ENCODE data around the gene DCK. TPM values are rescaled to one million over a fixed set of nuclear protein-coding genes. Genes with fewer than 3 reads are reported as not detected.
A peak's percentile ranks its signal among the peaks of the same experiment; 100 is the strongest.
"Not testable (repeated sequence)": the region's sequence is repeated elsewhere in the genome, so short reads cannot be mapped to it uniquely, and the experiment has no call there.

Gene DCK
- total RNA-seq, 1 donor from 2014 or later: 7.2 TPM

GRCh38 chr4:71049395-71049794 lies 55.9 kb downstream of the DCK start:
- intact Hi-C loops (cut with DNase I): no loop called here
- ATAC-seq: no peak
- DNase-seq (ENCODE audit: missing footprints): no peak

GRCh38 chr4:71050809-71051208 lies 57.4 kb downstream of the DCK start:
- intact Hi-C loops (cut with DNase I): loop anchor here (10.0 kb wide), 1 partner anchor 664 kb away; no protein-coding TSS in a partner anchor
- no peak for ATAC-seq
- no peak for DNase-seq (ENCODE audit: missing footprints)

GRCh38 chr4:71052034-71052433 lies 58.6 kb downstream of the DCK start:
- DNase-seq (ENCODE audit: missing footprints) (no peak), ATAC-seq (no peak)
- intact Hi-C loops (cut with DNase I): loop anchor here (10.0 kb wide), 1 partner anchor 663 kb away; no protein-coding TSS in a partner anchor

- no peak for ATAC-seq
- intact Hi-C loops (cut with DNase I): loop anchor here (10.0 kb wide), 1 partner anchor 662 kb away; no protein-coding TSS in a partner anchor
Measured at GRCh38 chr4:71052716-71053115, 59.3 kb downstream of the DCK start.

GRCh38 chr4:71053613-71054012 lies 60.2 kb downstream of the DCK start:
- intact Hi-C loops (cut with DNase I): loop anchor here (10.0 kb wide), 1 partner anchor 661 kb away; no protein-coding TSS in a partner anchor
- not testable (repeated sequence) for ATAC-seq; DNase-seq (ENCODE audit: missing footprints)

More at GRCh38 chr4:71052716-71053115, 59.3 kb downstream of the DCK start:
- DNase-seq (ENCODE audit: missing footprints): no peak

- DNase-seq (ENCODE audit: missing footprints); ATAC-seq: not testable (repeated sequence)
- intact Hi-C loops (cut with DNase I): loop anchor here (10.0 kb wide), 1 partner anchor 655 kb away; no protein-coding TSS in a partner anchor
Measured at GRCh38 chr4:71059573-71059972, 66.1 kb downstream of the DCK start.

- intact Hi-C loops (cut with DNase I): no loop called here
- DNase-seq (ENCODE audit: missing footprints): no peak
- ATAC-seq: no peak
Measured at GRCh38 chr4:71062436-71062835, 69.0 kb downstream of the DCK start.

GRCh38 chr4:71063711-71064110 lies 70.3 kb downstream of the DCK start:
- DNase-seq (ENCODE audit: missing footprints): no peak
- intact Hi-C loops (cut with DNase I): no loop called here

GRCh38 chr4:71064521-71064920 lies 71.1 kb downstream of the DCK start:
- ATAC-seq: no peak
- intact Hi-C loops (cut with DNase I): no loop called here

More at GRCh38 chr4:71063711-71064110, 70.3 kb downstream of the DCK start:
- ATAC-seq: no peak

GRCh38 chr4:71065991-71066510 lies 72.6 kb downstream of the DCK start:
- intact Hi-C loops (cut with DNase I): no loop called here
- ATAC-seq: no peak
- no peak for DNase-seq (ENCODE audit: missing footprints)

More at GRCh38 chr4:71064521-71064920, 71.1 kb downstream of the DCK start:
- DNase-seq (ENCODE audit: missing footprints): no peak

- DNase-seq (ENCODE audit: missing footprints) (no peak), ATAC-seq (no peak)
- intact Hi-C loops (cut with DNase I): no loop called here
Measured at GRCh38 chr4:71066737-71067716, 73.6 kb downstream of the DCK start.

- intact Hi-C loops (cut with DNase I): no loop called here
Measured at GRCh38 chr4:71069063-71069462, 75.6 kb downstream of the DCK start.

GRCh38 chr4:71070015-71070414 lies 76.6 kb downstream of the DCK start:
- intact Hi-C loops (cut with DNase I): no loop called here
- no peak for ATAC-seq
- no peak for DNase-seq (ENCODE audit: missing footprints)

More at GRCh38 chr4:71069063-71069462, 75.6 kb downstream of the DCK start:
- ATAC-seq (no peak), DNase-seq (ENCODE audit: missing footprints) (no peak)

GRCh38 chr4:71074452-71075299 lies 81.2 kb downstream of the DCK start:
- intact Hi-C loops (cut with DNase I): no loop called here
- peak; percentile 59 for ATAC-seq
- DNase-seq (ENCODE audit: missing footprints): no peak

Other genes starting within 250 kb of the DCK start
- 96.8 TPM for gene GRSF1, start 153.8 kb upstream of the DCK start, total RNA-seq
- gene MOB1B, start 91.3 kb upstream of the DCK start, total RNA-seq: 17.6 TPM